Measurements from ENCODE around the gene CAMKMT. TPM values are rescaled to one million over a fixed set of nuclear protein-coding genes. Genes with fewer than 3 reads are reported as not detected.
A peak's percentile ranks its signal among the peaks of the same experiment; 100 is the strongest.

Gene CAMKMT
- total and polyA plus RNA-seq, 9 of the 15 experiments (the other 6 are each of a cell fraction or from before 2014, with no cell fraction given): 1.6 to 15.3 (median 7.4) TPM

DNA sequence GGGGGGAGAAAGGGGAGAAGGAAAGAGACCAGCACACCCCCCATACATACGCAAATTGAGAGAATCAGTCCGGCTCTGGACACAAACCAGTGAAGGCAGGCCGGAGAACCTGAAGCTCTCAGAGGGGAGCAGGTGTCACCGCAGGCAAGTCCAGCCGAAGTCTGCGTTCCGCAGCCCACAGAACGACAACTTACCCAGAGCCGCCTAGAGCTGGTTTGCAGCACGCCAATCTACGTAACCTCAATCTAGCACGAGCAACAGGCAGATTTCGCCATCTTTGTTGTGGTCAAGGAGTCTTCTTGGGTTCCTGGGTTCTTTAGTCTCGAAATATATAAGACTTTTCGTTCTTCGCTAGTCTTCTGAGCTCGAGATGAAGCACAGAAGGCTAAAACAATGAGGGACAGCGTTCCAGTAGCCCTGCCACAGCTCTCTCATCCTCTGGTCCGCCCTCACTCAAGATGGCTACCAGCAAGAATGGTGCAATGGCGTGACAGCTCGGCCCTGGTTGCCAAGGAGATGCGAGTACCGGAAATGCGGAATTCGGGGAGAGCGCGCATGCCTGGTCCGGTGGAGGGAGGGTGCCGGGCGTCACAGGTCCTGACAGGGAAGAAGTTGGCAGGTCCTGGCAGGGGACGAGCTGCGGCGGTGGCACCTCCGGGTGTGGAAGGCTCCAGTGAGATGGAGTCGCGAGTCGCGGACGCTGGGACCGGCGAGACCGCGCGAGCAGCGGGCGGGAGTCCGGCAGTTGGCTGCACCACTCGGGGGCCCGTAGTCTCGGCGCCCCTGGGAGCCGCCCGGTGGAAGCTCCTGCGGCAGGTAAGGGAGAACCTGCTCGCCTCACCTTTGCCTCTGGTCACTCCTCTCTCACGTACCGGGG, at the start of gene CAMKMT, which contains the start of gene PREPL (continued):
- TF ChIP-seq, protein P1, sequence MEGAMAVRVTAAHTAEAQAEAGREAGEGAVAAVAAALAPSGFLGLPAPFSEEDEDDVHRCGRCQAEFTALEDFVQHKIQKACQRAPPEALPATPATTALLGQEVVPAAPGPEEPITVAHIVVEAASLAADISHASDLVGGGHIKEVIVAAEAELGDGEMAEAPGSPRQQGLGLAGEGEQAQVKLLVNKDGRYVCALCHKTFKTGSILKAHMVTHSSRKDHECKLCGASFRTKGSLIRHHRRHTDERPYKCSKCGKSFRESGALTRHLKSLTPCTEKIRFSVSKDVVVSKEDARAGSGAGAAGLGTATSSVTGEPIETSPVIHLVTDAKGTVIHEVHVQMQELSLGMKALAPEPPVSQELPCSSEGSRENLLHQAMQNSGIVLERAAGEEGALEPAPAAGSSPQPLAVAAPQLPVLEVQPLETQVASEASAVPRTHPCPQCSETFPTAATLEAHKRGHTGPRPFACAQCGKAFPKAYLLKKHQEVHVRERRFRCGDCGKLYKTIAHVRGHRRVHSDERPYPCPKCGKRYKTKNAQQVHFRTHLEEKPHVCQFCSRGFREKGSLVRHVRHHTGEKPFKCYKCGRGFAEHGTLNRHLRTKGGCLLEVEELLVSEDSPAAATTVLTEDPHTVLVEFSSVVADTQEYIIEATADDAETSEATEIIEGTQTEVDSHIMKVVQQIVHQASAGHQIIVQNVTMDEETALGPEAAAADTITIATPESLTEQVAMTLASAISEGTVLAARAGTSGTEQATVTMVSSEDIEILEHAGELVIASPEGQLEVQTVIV (CRISPR knock-in tag; IDR thresholded peaks at IDR 0.05; ENCODE audit: borderline replicate concordance): peak; percentile 86
- TF ChIP-seq NFRKB (IDR thresholded peaks at IDR 0.05; ENCODE audit: low read depth) (peak; percentile 82; the same call in 1 of the 2 replicates), SP1 (CRISPR knock-in tag; IDR thresholded peaks at IDR 0.05) (peak; percentile 15; the same call in 1 of the 2 replicates), CREB1 (IDR thresholded peaks at IDR 0.05) (peak; percentile 79; the same call in 1 of the 2 replicates), CREB1 (CRISPR knock-in tag; IDR thresholded peaks at IDR 0.05) (peak; percentile 83), PML (IDR thresholded peaks at IDR 0.05; ENCODE audit: low read length) (peak; percentile 33), ZNF12 (CRISPR knock-in tag; IDR thresholded peaks at IDR 0.05) (no peak; the same call in 1 of the 2 replicates), NFATC3 (IDR thresholded peaks at IDR 0.05) (no peak), TAF9B (IDR thresholded peaks at IDR 0.05; ENCODE audit: partially characterized antibody) (peak; percentile 42), TAL1 (IDR thresholded peaks at IDR 0.05) (no peak), ATF7 (IDR thresholded peaks at IDR 0.05) (peak; percentile 95), KLF6 (CRISPR knock-in tag; IDR thresholded peaks at IDR 0.05; ENCODE audit: borderline replicate concordance) (0 out of 2 replicates have a peak, but pooled peaks have one; percentile 27), ZKSCAN3 (CRISPR knock-in tag; IDR thresholded peaks at IDR 0.05) (no peak), MBD2 (IDR thresholded peaks at IDR 0.05; ENCODE audit: borderline replicate concordance, low read depth) (0 out of 2 replicates have a peak, but pooled peaks have one; percentile 32), ZBTB17 (CRISPR knock-in tag; IDR thresholded peaks at IDR 0.05) (peak; percentile 80), MEF2D (tag; conservative IDR thresholded peaks at IDR 0.05; ENCODE audit: low read depth) (no peak; the same call in 1 of the 2 replicates), ZNF592 (IDR thresholded peaks at IDR 0.05) (no peak)
- TF ChIP-seq, protein P2, sequence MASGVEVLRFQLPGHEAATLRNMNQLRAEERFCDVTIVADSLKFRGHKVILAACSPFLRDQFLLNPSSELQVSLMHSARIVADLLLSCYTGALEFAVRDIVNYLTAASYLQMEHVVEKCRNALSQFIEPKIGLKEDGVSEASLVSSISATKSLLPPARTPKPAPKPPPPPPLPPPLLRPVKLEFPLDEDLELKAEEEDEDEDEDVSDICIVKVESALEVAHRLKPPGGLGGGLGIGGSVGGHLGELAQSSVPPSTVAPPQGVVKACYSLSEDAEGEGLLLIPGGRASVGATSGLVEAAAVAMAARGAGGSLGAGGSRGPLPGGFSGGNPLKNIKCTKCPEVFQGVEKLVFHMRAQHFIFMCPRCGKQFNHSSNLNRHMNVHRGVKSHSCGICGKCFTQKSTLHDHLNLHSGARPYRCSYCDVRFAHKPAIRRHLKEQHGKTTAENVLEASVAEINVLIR (CRISPR knock-in tag; IDR thresholded peaks at IDR 0.05): peak; percentile 75
- TF ChIP-seq, protein P3, sequence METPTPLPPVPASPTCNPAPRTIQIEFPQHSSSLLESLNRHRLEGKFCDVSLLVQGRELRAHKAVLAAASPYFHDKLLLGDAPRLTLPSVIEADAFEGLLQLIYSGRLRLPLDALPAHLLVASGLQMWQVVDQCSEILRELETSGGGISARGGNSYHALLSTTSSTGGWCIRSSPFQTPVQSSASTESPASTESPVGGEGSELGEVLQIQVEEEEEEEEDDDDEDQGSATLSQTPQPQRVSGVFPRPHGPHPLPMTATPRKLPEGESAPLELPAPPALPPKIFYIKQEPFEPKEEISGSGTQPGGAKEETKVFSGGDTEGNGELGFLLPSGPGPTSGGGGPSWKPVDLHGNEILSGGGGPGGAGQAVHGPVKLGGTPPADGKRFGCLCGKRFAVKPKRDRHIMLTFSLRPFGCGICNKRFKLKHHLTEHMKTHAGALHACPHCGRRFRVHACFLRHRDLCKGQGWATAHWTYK (CRISPR knock-in tag; IDR thresholded peaks at IDR 0.05): peak; percentile 49; the same call in 1 of the 2 replicates
